ENCODE results near the gene SORCS3.
A peak's percentile ranks its signal among the peaks of the same experiment; 100 is the strongest.

Gene SORCS3

DNA sequence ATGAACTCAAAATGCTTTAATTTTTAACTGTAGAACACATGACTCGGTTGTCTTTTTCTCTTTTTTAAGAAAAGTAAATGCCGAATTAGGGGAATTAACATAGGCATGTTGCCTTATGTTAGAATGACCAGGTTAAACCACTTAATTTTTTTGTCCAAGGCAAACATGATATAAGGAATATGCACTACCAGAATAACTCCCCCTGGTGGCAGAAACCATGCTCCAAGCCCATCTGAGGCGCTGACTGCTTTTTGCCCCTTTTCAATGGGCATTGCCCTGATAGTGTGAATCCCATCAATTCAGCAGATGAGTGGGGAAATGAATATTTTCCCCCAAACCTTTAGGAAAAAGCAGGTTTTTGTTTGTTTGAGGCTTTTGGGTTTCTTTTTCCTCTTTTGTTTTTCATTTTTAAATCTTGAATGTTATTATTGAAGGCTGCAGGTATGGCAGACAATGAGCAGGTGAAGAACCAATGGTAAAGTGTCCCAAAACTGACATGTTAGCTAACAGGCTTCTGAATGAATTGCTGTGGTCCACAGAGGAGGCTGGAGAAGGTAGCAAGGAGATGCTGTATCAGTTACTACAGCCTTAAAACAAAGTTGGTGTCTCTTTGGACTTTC, 284.3 kb downstream of the SORCS3 start:
- peak; percentile 22 for DNase-seq

DNA sequence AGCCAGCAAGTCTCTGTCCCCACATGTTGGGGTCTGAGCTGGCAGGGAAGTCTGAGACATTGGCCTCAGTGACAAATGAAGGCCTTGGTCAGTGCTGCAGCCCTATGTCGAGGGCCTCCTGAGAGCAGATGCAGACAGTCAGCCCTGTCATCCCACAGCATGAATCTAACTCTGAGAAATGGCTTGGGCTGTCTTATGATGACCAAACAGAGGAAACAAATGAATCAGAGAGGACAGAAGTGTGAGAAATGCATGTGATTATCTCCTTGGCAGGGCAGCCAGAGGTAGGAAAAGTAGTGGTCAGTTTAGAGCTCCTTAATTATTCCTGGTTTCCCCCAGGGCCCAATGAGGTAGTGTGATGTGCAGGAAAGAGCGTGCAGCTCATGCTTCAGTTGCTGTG, 287.6 kb downstream of the SORCS3 start:
- no peak for DNase-seq

DNA sequence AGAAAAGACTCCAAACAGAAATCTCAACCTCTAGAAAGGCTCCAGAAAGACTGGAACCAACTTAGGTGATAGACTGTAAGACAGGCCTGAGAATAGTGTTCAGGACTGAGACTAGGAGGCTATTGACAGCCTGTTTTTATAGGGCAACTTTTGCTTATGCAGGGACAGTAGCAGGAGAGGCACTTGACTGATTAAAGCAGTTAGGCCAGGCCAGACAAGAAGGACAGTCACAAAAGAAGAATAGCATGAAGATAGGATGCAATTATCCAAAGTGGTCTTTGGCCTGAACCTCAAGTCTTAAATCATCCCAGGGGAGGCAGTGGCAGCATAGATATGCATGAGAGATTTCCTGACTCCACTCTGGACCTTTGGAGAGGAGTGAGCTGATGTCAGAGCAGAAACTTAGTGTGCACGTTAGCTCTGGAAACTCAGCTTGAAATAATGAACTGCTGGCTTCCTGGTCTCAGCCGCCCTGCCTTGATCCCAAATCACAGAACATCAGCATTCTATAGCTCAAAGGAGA, 290.6 kb downstream of the SORCS3 start:
- DNase-seq, result no peak

DNA sequence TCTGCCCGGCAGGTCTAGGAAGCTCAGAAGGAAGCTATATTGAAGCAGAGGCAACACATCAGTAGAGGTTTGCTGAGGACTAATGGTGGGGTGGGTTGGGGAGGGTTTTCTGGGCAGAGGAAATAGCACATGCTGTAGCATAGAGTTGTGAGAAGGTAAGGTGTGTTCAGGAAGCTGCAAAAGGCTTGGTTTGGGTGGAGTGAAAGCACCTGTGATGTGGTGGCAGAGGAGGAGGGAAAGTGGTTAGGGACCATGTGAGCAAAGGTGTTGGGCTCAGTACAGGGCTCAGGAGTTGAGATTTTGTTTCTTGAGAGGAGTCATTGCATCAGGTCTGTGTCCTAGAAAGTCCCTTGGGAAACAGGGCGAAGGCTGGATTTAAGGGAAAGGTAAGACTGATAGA, 294.6 kb downstream of the SORCS3 start:
- DNase-seq, result peak; percentile 32

DNA sequence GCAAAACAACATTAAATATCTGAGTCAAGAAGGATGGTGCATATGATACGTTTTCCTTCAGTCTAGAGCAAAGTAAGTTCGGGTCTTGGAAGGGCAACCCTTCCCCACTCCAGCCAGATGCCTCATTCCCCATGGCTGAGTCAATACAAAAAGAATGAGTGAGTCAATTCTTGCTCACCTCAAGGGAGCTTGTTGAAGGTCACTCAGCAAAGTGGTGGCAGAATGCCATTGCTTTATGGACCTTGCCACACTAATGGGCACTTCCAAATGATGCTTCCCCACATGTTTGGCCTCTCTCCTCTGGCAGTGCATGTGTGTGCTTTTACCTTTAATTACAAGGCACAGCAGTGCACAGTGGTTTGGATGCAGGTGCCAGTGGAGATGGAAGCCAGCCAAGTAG, 296.5 kb downstream of the SORCS3 start:
- DNase-seq, result no peak

DNA sequence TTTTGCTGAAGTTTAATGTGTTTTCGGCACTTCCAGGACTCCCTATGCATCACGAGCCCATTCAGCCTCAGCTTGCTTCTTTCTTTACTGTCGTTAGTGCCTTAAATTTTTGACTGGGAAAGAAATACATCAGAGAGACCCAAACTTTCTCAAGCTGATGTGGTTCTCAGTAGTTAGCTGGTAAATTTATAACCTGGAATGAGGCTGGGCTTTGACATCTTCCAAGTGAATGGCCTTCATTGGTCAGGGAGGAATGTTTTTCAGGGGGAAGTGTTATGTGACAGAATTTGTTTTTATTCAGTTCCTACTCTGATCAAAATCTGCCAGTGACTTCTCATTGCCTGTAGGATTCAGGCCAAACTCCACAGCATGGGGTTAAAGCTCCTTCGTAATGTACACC, 296.9 kb downstream of the SORCS3 start:
- DNase-seq, result no peak

DNA sequence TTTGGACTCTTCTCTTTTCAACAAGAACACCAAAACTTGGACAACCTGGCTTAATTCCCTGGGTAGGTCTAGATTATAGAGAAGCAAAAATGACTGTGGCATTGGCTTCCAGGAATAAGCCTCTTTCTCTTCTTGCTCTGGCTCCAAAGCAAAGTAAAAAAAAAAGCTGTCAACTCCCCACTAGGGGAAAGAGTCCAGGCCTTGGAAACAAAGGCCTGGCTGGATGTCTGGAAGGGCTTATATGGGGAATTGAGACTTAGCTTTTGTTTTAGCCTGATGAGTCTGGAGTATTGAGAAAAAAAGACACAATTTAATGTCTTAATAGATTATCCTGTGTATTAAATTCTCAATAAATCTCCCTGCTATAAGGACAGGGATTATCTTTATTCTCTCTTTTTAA, 300.6 kb downstream of the SORCS3 start:
- DNase-seq, result no peak

DNA sequence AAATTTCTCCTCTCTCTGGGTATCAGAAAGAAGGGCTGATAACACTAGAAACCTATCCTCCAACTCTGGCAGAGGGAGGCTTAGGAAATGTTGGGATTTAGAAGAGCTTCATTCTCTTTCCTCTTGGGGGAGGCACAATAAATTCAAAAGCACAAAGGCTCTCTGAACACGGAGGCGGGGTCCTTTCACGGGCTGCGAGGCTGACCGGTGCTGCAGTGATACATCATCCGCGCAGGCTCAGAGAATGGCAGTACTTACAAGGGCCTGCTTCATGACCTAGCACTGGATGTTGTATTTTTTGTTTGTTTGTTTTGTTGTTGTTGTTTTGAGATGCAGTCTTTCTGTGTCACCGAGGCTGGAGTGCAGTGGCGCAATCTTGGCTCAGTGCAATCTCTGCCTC, 306.2 kb downstream of the SORCS3 start:
- no peak for DNase-seq

DNA sequence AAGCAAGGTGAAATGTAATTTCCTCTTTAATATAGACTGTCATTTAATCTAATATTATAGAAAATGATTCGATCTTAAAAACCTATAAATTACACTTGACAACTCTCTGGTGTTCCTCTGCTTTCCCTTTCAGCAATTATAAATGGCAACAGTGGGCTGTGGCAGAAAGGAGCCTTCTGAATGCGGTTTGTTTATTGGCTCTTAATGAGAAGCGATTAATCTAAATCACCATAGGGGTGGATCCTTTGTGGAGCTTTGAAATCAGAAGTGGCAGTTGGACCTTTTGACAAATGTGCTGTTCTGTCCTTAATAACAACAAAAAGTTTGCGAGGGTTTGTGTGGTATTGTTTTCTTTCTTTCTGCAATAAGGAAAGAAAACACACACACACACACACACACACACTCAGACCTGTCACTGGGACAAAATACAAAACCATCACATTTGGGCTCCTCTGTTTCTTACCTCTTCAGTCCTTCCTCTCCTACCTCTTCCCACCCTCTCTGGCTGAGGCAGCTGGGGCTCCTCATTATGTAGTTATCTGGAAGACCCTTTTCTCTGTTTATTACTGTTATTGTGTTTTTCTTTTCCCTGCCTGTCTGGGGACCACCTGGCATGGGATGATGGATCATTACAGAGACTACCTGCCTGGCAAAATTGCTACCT, 316.2 kb downstream of the SORCS3 start:
- DNase-seq, result no peak

DNA sequence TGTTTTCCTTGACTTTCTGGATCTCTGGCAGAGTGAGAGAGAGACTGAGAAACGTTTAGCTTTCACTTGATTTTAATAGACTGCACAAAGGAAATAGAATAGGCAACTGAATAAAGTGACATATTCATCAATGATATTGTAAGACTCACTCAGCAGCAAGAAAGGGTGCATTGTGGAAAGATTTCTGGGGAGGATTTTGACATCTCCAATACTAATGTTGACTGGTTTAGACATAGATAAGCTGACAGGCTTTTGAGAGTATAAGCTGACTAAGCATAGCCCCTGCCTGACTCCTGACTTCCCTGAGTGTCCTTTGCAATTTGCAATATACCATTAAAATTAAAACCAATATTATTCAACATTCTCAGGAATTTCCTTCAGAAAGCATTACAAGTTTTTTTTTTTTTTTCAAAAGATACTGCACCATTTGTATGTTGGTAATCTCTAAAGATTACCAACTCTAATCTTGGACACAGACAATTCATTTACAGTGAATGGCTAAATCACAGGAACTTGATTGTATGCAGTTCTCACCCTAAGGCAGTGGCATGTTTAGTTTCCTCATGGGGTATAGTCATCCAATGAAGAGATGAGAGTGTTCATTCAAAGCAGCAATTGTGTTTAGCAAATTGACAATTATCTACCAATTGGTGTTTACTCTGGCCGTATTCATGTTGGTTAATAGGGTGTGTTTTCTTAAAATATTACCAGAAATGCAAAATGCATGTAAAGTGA, 325.6 kb downstream of the SORCS3 start:
- DNase-seq, result no peak

DNA sequence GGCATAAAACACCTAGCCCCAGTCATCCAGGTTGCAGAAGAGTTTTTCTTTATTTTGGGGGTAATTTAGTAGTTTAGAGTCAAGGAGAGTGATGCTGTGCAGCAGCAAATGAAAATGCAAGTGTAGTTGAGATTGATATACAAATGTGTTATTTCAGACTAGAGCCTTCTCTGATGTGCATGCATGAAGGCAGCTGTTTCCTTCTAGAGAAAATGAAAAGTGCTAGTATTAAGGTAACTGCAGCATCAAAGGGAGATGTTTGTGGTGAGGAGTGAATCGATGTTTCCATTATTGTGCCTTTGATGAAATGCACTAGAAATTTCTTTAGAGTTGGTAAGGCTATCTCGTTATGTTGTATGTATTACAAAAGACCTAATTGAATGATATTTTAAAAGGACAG, 339.3 kb downstream of the SORCS3 start:
- DNase-seq, result no peak

DNA sequence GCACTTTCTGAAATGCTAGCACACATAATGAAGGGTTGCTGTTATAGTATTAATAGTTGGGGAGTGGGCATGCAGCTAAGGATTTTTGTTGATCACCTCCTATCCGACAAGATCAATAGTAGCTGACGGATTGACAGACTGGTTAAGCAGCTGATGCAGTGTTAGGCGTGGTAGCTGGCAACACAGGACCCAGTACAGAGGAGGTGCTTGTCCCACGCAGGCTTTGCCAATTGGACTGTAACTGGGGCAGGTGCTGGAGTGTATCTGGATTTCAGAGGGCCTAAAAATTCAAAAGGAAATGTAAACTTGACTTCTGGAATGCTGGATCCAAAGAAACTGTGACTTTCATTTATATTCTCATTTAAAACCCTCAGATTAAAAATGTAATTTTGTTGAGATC, 340.9 kb downstream of the SORCS3 start:
- no peak for DNase-seq

DNA sequence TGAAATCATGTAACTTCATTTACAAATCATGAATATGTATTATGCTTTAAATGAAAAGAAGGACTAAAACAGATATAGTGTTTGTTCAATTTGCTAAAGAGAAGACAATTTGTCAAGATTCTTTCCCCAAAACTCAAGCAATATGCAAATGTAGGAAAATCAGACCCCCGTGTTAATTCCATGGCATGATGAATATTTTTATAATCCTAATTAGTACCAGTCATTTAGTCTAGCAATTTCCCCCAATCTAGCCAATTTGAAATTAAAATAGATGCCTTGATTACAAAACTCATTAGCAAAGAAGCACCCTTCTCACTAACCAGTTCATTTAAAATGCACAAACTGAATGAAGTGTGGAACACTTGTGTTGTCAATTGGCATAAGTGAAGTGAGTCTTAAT, 347.6 kb downstream of the SORCS3 start:
- no peak for DNase-seq

DNA sequence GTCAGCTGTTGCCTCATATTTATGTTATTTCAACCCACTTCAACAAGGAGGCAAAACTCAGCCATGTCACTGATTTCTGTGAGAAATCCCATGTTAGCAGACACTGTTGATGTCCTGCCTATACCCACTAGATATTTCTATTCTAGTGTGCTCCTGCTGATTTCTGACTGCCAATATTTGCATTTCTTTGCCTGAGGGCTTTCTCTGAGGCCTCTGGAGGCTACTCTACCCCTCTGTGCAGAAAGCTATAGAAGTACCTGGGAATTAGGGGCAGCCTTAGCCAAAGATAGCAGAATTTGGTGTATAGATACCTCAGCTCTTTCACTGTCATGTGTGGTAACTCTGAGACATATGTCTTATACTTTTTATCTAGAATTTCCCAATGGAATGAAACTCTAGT, 348.8 kb downstream of the SORCS3 start:
- no peak for DNase-seq

DNA sequence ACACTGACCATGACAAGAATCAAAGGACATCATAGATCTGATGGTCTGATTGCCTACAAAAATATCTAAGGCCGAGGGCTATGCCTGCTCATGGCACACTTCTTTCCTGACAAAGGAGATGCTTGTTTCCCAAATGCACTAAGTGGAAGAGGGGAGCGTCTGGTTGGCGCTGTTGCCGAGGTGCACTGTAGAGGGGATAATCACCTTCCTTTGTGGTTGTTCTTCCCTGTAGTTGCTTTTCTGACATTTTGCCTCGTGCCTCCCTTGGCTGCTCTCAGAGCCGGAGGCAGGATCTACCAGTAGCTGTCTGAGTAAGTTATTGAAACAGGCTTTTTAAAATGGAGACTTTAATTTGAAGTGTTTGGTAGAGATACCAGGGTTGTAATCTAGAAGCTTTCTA, 352.0 kb downstream of the SORCS3 start:
- no peak for DNase-seq

DNA sequence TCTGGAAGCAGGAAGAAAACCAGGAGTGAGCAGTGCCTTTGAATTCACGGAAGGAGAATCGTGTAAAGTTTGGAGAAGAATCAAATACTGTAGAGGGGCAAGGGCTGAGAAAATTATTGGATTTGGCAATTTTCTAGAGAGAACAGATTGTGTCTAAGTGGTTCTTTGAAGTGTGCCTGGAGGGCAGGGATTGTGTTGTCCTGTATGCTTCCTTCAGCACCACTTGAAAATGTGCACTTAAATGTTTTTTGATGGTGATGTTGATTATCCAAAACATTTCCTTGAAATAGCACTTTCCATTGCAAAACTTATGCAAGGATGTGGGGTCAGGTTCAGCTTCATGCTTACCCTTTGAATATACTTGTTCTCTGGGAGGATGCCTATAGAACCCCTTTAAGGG, 360.2 kb downstream of the SORCS3 start:
- DNase-seq, result no peak

DNA sequence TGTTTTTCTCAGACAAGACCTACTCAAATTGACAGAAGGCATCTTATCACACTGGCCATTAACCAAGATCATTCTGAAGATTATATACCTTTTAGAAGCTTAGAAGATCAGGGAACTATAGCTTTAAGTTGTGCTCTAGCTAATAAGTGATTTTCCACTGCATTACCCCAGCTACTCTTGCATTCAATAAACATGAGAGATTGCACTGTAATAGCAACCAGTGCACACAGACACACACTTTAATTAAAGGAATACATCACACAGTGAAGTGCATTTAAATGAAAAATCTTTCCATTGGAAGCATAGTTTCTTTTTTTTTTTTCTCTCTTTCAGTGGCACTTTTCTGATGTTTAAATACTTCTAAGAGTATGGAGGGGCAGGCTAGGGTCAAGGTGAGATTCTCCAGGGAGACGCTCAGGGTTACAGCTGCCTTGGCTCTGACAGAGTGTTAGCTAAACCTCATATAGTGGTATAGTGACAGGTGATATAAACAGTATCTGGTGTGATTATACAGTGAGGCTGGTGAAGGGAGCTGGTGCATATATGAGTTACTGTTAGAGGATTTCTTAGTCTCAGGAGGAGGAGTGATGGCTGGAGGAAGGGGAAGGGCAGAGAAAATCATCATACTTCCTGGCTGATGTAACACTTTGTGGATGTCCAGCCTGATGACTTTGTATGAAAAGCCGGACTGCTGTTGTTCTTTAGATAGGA, 369.5 kb downstream of the SORCS3 start:
- DNase-seq, result no peak

DNA sequence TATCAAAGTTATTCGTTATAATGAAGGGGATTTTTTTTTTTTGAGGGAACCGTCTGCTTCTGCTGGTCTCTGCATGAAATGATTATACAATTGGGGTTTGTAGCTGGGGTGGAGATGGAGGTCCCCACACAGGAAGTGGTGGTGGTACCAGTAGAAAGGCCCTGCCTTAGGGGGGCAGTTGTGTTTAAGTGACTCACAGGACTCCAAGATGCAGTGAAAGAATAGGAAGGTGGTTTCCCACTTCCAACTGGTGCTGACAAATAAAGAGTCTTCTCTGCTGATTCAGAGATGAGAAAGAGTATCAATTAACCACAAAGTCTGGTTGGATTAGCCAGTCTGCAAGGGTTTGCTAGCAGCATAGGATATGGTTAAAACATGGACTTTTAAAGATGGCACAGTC, 376.0 kb downstream of the SORCS3 start:
- DNase-seq, result no peak

DNA sequence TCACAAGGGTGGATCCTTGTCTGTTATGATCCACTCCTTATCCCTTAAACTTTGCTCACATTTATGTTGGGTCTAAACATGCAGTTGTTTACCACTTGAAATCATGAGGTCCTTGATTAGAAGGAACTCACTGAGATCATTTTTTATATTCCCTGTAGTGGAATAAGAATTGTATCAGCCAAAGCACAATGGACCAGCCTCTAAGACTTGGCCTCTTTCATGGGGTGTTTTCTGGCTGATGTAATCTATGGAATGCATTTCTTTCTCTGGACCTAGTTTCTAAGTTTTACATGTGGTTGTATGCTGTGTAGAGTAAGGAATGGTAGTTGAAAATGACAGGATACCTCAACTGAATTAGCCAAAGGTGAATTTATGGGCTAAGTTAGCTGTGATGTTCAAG, 376.6 kb downstream of the SORCS3 start:
- no peak for DNase-seq

DNA sequence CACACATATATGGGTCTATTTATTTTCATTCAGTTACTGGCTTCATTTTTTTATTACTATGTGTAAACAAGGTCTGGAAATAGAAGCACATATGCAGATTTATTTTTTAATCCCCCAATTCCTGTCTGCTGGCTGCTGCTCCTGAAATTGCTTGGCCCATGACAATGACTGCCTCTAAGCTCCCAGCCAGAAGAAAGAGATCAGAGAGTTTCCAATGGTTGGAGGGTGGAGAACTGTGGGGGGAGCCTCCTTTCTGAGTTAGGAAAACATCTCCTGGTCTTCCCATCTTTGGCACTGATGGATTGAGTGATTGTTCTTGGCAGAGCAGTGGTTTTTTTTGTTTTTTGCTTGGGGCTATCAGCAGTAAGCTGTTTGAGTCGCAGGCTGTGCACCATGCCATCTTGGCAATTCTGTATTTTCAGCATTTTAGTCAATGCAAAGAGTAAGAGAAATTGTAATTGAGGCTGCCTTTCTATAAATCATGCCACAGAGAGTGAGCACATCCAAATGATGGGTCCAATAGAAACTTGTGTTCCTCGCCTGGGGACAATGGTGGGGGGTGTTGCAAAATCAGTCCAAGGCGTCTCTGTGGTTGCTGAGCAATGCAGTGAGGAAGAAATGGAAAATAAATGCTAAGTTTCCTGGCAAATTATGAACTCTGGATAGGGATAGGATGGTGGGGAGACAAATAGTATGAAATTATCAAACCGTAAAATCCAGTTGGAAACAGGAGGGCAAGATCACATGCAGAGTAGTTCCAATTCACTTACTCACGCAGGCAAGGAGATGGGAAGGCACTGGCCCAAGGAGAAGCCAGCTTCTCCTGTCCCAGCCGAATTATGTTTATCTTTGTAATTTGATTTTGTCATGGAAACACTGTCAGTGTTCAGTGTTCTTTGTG, 382.4 kb downstream of the SORCS3 start:
- DNase-seq, result no peak

DNA sequence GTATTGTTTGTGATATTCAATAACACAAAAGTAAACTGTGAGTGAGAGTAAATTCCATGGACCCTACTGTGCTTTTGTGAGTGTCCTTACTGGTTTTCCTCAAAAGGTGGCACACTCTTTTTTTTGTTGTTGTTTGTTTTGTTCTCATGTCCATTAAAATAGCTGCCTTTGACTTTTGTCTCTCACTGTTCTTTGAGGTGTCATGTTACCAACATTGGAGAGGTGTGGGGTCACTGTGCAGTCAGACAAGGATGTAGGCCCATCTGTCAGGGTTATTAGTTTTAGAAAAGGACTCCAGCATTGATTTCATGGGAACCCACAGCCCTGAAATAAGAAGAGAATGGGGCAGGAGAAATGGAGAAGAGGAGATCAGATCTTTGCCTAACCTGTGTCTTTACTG, 383.1 kb downstream of the SORCS3 start:
- no peak for DNase-seq

DNA sequence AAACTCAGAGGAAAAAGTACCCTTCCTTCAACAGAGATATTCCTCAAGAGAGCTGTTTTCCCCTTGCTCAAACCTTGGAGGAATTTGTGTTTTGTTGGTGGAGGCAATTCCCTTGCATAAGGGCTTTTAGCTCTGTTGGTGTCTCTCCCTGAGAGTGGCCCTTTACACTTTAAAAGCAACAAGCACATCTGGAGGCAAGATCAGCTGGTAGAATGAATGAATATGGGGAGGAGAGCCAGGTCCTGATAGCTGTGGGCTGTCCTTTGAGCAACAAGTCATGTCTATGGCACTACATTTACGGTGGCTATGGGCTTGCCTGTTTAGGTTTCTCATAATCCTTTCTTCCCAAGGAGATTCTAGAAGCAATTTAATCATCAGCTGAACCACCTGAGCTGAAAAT, 384.0 kb downstream of the SORCS3 start:
- DNase-seq, result no peak

DNA sequence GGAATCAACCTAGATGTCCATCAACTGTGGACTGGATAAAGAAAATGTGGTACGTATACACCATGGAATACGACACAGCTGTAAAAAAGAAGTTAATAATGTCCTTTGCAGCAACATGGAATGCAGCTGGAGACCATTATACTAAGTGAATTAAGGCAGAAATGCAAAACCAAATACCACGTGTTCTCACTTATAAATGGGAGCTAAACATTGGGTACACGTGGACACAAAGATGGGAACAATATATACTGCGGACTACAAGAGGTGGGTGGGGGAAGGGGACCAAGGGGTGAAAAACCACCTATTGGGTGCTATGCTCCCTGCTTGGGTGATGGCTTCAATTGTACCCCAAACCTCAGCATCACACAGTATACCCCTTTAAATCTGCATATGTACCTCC, 385.5 kb downstream of the SORCS3 start:
- DNase-seq, result no peak

All from CD4-positive, alpha-beta T cell treated with Interleukin-21 for 1 hour (primary cell).